Fibroblast of mammary gland (primary cell): ENCODE data around the gene CXCL13.
A peak's percentile ranks its signal among the peaks of the same experiment; 100 is the strongest.

ENCODE experiments used
- DNase-seq: peaks from one replicate; pipeline ENCODE4 v3.0.0-alpha.2; 2010; ENCODE audit warnings: low read depth
- H3K4me3 ChIP-seq: 2 replicates; pipeline ENCODE4 v1.5.1; 2011; ENCODE audit warnings: low read depth, mild to moderate bottlenecking, low read length, moderate library complexity; ENCODE audit not compliant: control insufficient read depth
- CTCF ChIP-seq: conservative IDR thresholded peaks from 2 replicates; pipeline ENCODE4 v1.5.1; 2011; ENCODE audit warnings: low read depth, low read length, inconsistent platforms; ENCODE audit not compliant: control insufficient read depth, insufficient read depth

The CXCL13 gene

GRCh38 chr4:77600521-77601451 lies 4.8 kb upstream of the CXCL13 start:
- peak; percentile 41 for DNase-seq
- H3K4me3 ChIP-seq, result no peak overlapping the region
- peak; percentile 94 for TF ChIP-seq CTCF

- DNase-seq, result no peak
- TF ChIP-seq CTCF, result no peak
Observed at GRCh38 chr4:77601614-77602187, 3.9 kb upstream of the CXCL13 start.

DNA sequence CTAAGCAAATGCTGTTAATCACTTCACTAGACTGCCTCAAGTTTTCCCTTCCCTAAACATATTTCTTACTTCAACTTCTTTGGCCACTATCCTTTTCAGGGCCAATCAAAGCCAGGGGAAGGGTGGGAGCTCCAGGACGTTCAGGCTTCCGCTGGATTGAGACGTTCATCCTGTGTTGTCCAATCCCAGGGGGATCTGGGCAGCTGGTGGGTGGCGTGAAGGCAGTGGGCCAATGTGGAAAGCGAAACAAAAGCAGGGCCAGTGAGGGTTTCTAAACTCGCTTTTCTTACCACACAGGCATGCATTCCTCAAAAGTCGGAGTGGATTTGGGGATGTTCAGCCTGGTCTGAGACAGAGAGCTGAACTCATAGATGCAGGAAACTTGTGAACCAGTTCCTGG lies 7.6 kb downstream of the CXCL13 start:
- DNase-seq, result peak; percentile 65
- TF ChIP-seq CTCF, result no peak
- peak overlapping the region; percentile 10 for H3K4me3 ChIP-seq

More at GRCh38 chr4:77601614-77602187, 3.9 kb upstream of the CXCL13 start:
- no peak overlapping the region for H3K4me3 ChIP-seq

DNA sequence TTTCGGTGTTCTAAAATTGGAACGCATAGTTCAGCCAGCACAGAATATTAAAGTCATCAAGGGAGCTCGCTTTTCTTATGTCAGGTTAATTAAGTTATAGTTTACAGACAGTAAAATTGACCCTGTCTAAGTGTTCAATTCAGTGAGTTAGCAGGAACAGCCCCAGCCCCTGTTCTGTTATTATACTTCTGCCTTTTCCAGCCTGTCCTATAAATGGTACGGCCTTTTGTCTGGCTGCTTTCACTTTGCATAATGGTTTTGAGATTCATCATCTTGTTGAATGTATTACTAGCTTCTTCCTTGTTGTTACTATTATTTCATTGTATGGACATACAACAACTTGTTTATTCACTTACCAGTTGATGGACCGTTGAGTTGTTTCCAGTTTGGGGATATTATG lies 9.5 kb downstream of the CXCL13 start:
- H3K4me3 ChIP-seq, result no peak overlapping the region
- no peak for DNase-seq
- no peak for TF ChIP-seq CTCF

- no peak overlapping the region for H3K4me3 ChIP-seq
- peak; percentile 56 for DNase-seq
- TF ChIP-seq CTCF, result no peak
Observed at GRCh38 chr4:77617203-77617602, 11.6 kb downstream of the CXCL13 start.

DNA sequence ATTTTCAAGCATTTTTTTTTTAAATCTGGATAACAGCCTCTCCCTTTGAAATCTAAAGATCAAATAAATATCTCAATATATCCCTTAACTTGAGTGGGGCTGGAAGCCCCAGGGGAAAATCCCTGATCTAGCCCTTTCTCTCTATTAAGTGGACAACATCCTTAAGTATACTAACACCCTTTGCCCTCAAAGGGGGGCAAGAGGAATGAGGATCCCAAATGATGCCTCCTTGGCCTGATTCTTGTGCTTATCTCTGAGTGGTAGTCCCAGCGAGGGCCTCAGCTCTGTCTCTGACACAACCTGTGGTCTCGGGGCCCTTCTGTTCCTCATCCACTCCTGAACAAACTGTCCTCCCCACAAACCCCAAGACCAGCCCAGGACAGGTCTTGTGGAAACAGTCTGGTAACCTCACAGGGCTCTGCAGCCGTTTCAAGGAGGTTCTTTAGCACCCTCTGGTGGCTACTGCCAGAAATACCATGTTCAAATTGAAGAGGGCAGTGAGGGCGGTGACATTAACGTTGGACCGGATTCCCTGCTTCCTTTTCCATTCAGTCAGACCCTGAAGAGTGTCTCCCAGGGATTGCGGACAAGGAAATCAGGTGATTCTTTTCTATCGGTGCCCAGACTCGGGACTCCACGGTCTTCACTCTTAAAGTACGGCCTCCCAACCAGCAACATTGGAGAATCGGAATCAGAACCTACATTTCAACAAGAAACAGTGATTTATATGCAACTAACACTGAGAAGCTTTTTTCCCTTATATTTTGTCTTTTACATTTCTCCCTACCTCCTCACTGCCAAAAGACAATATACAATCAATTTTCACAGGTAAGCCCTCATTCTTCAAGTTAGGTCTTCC lies 13.0 kb downstream of the CXCL13 start:
- TF ChIP-seq CTCF, result peak; percentile 90
- DNase-seq, result peak; percentile 75
- no peak overlapping the region for H3K4me3 ChIP-seq
